GM12878 (cell line): ENCODE measurements around the gene DNAJC12. TPM values are rescaled to one million over a fixed set of nuclear protein-coding genes. Genes with fewer than 3 reads are reported as not detected.

Experiments used
- DPF2 ChIP-seq: fragments of 450-650 bp; IDR thresholded peaks from 2 replicates; pipeline ENCODE4 v1.6.1; 2017; ENCODE audit warnings: mild to moderate bottlenecking
- HCFC1 ChIP-seq: fragments of 150-350 bp; IDR thresholded peaks from 2 replicates; pipeline ENCODE4 v1.6.1; 2014; ENCODE audit warnings: low read length
- HDAC2 ChIP-seq: fragments of 200-600 bp; sonication (generic); IDR thresholded peaks from 2 replicates; pipeline ENCODE4 v1.6.1; 2017
- HDAC6 ChIP-seq: fragments of 200-600 bp; sonication (generic); IDR thresholded peaks from one replicate; pipeline ENCODE4 v1.8.0; 2017; ENCODE audit warnings: antibody characterized with exemption; ENCODE audit not compliant: unreplicated experiment
- NR2F1 ChIP-seq: fragments of 450-650 bp; conservative IDR thresholded peaks from 2 replicates; pipeline ENCODE4 v1.6.1; 2017; ENCODE audit warnings: mild to moderate bottlenecking
- NRF1 ChIP-seq: conservative IDR thresholded peaks from 2 replicates; pipeline ENCODE4 v1.6.1; 2011; ENCODE audit warnings: mild to moderate bottlenecking, low read depth, low read length, improper control_type of control experiment
- PML ChIP-seq: IDR thresholded peaks from 2 replicates; pipeline ENCODE4 v1.6.1; 2012; ENCODE audit warnings: low read length, inconsistent platforms
- POLR2A ChIP-seq: IDR thresholded peaks from 2 replicates; pipeline ENCODE4 v1.6.1; 2011; ENCODE audit warnings: low read depth, mild to moderate bottlenecking, low read length
- POLR2AphosphoS2 ChIP-seq: IDR thresholded peaks from 2 replicates; pipeline ENCODE4 v1.6.1; 2011; ENCODE audit warnings: low read depth, mild to moderate bottlenecking, low read length, improper control_type of control experiment, moderate library complexity
- RB1 ChIP-seq: fragments of 450-650 bp; formaldehyde crosslinking; IDR thresholded peaks from 2 replicates; pipeline ENCODE4 v1.6.1; 2017; ENCODE audit warnings: mild to moderate bottlenecking, borderline replicate concordance
- RFX5 ChIP-seq: IDR thresholded peaks from 2 replicates; pipeline ENCODE4 v1.6.1; 2011; ENCODE audit warnings: low read depth, low read length, improper control_type of control experiment
- SPI1 ChIP-seq: IDR thresholded peaks from 2 replicates; pipeline ENCODE4 v1.6.1; 2011; ENCODE audit warnings: low read depth, mild to moderate bottlenecking, low read length, moderate library complexity, borderline replicate concordance; ENCODE audit not compliant: insufficient read depth
- STAT3 ChIP-seq: IDR thresholded peaks from 2 replicates; pipeline ENCODE4 v1.6.1; 2011; ENCODE audit warnings: low read depth, low read length, improper control_type of control experiment
- ZNF207 ChIP-seq: fragments of 450-650 bp; IDR thresholded peaks from 2 replicates; pipeline ENCODE4 v1.6.1; 2014; ENCODE audit warnings: antibody characterized with exemption, mild to moderate bottlenecking, borderline replicate concordance
- ZSCAN29 ChIP-seq: fragments of 450-650 bp; IDR thresholded peaks from 2 replicates; pipeline ENCODE4 v1.6.1; 2017; ENCODE audit warnings: mild to moderate bottlenecking, moderate library complexity
- polyA plus RNA-seq, 11 experiments: library from polyadenylated mRNA; depleted of rRNA in 4 of 11; unstranded in 6 of 11; stranded (reverse) in 5 of 11; fragments of >200 nt; fragmentation: Nextera tagmentation in 4 of 11; fragmentation: Illumina TruSeq in 1 of 11; extraction: Ambion mirVana in 4 of 11; extraction: Trizol in 1 of 11; gene quantifications; 1 replicate in 1 of 11; 2 replicates in 10 of 11; pipeline versions ENCODE4 v1.2.1 to v1.2.3, GENCODE V29; 2011 to 2016; ENCODE audit warnings: inconsistent platforms in 2 of 11, missing spikeins in 2 of 11, low read depth in 1 of 11
- total RNA-seq, 4 experiments: library from RNA; depleted of rRNA in 3 of 4; stranded (reverse); fragments of >200 nt in 3 of 4; fragmentation: Illumina TruSeq in 1 of 4; extraction: Trizol in 1 of 4; gene quantifications; 2 replicates each; pipeline versions ENCODE4 v1.2.1 to v1.2.3, GENCODE V29; 2013 to 2021
- TF ChIP-seq, protein P1 (sequence below): fragments of 450-650 bp; formaldehyde crosslinking; IDR thresholded peaks from 2 replicates; pipeline ENCODE4 v1.5.0; 2022; ENCODE audit warnings: mild to moderate bottlenecking, missing genetic modification characterization
- TF ChIP-seq, protein P2 (sequence below): IDR thresholded peaks from 2 replicates; pipeline ENCODE4 v1.6.1; 2012; ENCODE audit warnings: low read length, inconsistent platforms

The DNAJC12 gene
- total and polyA plus RNA-seq, 10 of the 15 experiments (the other 5 are each of a cell fraction or from before 2014, with no cell fraction given): 1.1 to 4.5 (median 3.0) TPM

DNA sequence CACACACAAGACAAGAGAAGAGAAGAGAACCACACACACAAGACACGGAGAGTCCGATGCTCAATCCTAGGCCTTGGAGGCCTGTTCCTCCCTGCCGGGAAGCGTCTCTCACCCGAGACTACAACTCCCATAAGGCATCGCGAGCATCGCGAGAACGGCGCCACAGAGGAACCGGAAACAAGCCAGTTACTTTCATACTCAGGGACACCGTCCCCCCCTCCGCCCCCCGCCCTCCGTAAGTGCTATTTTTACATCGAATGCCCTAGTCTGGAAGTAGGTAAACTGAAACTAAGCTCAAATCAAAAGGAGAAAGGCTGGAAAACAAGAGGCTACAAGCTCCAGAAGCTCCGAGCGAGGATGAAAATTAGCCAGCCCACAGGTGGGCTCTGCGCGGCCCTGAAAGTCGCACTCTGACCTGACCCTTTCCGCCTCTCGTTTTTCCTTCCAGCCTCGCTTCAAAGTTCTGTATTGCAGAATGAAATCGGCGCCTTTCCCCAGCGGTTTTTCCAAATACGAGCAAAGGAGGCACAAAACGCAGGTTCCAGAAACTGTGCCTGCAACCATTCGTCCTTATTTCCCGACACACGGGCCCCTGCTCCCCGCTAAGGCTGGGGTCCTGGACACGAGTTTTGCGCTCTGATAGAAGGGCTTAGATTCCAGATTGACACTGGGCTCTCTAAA lies 11.5 kb upstream of the DNAJC12 start (continued):
- TF ChIP-seq, protein P1, sequence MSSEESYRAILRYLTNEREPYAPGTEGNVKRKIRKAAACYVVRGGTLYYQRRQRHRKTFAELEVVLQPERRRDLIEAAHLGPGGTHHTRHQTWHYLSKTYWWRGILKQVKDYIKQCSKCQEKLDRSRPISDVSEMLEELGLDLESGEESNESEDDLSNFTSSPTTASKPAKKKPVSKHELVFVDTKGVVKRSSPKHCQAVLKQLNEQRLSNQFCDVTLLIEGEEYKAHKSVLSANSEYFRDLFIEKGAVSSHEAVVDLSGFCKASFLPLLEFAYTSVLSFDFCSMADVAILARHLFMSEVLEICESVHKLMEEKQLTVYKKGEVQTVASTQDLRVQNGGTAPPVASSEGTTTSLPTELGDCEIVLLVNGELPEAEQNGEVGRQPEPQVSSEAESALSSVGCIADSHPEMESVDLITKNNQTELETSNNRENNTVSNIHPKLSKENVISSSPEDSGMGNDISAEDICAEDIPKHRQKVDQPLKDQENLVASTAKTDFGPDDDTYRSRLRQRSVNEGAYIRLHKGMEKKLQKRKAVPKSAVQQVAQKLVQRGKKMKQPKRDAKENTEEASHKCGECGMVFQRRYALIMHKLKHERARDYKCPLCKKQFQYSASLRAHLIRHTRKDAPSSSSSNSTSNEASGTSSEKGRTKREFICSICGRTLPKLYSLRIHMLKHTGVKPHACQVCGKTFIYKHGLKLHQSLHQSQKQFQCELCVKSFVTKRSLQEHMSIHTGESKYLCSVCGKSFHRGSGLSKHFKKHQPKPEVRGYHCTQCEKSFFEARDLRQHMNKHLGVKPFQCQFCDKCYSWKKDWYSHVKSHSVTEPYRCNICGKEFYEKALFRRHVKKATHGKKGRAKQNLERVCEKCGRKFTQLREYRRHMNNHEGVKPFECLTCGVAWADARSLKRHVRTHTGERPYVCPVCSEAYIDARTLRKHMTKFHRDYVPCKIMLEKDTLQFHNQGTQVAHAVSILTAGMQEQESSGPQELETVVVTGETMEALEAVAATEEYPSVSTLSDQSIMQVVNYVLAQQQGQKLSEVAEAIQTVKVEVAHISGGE (CRISPR knock-in tag): peak; percentile 17; the same call in 1 of the 2 replicates
- TF ChIP-seq HDAC2 (no peak), STAT3 (no peak), DPF2 (no peak), HCFC1 (peak; percentile 96), NR2F1 (peak; percentile 87), RB1 (peak; percentile 46; the same call in 1 of the 2 replicates), PML (peak; percentile 69; the same call in 1 of the 2 replicates), ZNF207 (peak; percentile 78; the same call in 1 of the 2 replicates), HDAC6 (no peak), NRF1 (no peak), POLR2A (peak; percentile 71), SPI1 (peak; percentile 64; the same call in 1 of the 2 replicates), POLR2AphosphoS2 (0 out of 2 replicates have a peak, but pooled peaks have one; percentile 31), ZSCAN29 (no peak), RFX5 (no peak)
- TF ChIP-seq, protein P2, sequence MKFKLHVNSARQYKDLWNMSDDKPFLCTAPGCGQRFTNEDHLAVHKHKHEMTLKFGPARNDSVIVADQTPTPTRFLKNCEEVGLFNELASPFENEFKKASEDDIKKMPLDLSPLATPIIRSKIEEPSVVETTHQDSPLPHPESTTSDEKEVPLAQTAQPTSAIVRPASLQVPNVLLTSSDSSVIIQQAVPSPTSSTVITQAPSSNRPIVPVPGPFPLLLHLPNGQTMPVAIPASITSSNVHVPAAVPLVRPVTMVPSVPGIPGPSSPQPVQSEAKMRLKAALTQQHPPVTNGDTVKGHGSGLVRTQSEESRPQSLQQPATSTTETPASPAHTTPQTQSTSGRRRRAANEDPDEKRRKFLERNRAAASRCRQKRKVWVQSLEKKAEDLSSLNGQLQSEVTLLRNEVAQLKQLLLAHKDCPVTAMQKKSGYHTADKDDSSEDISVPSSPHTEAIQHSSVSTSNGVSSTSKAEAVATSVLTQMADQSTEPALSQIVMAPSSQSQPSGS: no peak; the same call in 1 of the 2 replicates
